22Rv1 (cell line): ENCODE measurements around the gene CENPVL3.

Source experiments
- CTCF ChIP-seq: fragments of 450-650 bp; IDR thresholded peaks from 2 replicates; pipeline ENCODE4 v1.5.1; 2017; ENCODE audit warnings: mild to moderate bottlenecking
- ZFX ChIP-seq: fragments of 450-650 bp; IDR thresholded peaks from 2 replicates; pipeline ENCODE4 v1.6.1; 2017; ENCODE audit warnings: antibody characterized with exemption, borderline replicate concordance

- TF ChIP-seq CTCF, result no peak
- TF ChIP-seq ZFX, result no peak
Observed at GRCh38 chrX:51571874-51572273, 46.8 kb downstream of the CENPVL3 start.
